PC-9 (cell line): ENCODE measurements around the gene PRKCB.

Experiments used
- EZH2 ChIP-seq: fragments of 200-600 bp; sonication (generic); IDR thresholded peaks from 2 replicates; pipeline ENCODE4 v1.8.0; 2017; ENCODE audit warnings: antibody characterized with exemption, low read depth
- TF ChIP-seq, protein P1 (sequence below): fragments of 200-600 bp; sonication (generic); conservative IDR thresholded peaks from 2 replicates; pipeline ENCODE4 v1.6.1; 2017; ENCODE audit warnings: mixed run types, antibody characterized with exemption, mild to moderate bottlenecking, moderate library complexity

DNA sequence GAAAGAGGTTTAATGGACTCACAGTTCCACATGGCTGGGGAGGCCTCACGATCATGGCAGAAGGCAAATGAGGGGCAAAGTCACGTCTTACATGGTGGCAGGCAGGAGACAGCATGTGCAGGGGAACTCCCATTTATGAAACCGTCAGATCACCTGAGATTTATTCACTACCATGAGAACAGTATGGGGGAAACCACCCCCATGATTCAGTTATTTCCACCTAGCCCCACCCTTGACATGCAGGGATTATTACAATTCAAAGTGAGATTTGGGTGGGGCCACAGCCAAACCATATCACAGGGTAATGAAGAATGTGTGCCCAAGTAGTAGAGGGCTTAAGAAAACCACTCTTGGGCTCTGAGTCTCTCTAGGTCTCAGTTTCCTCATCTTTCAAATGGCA is 85.1 kb downstream of the PRKCB start:
- TF ChIP-seq, protein P1, sequence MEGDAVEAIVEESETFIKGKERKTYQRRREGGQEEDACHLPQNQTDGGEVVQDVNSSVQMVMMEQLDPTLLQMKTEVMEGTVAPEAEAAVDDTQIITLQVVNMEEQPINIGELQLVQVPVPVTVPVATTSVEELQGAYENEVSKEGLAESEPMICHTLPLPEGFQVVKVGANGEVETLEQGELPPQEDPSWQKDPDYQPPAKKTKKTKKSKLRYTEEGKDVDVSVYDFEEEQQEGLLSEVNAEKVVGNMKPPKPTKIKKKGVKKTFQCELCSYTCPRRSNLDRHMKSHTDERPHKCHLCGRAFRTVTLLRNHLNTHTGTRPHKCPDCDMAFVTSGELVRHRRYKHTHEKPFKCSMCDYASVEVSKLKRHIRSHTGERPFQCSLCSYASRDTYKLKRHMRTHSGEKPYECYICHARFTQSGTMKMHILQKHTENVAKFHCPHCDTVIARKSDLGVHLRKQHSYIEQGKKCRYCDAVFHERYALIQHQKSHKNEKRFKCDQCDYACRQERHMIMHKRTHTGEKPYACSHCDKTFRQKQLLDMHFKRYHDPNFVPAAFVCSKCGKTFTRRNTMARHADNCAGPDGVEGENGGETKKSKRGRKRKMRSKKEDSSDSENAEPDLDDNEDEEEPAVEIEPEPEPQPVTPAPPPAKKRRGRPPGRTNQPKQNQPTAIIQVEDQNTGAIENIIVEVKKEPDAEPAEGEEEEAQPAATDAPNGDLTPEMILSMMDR, result no peak
- no peak for TF ChIP-seq EZH2
